Measurements from ENCODE around the gene OLIG3.

DNA sequence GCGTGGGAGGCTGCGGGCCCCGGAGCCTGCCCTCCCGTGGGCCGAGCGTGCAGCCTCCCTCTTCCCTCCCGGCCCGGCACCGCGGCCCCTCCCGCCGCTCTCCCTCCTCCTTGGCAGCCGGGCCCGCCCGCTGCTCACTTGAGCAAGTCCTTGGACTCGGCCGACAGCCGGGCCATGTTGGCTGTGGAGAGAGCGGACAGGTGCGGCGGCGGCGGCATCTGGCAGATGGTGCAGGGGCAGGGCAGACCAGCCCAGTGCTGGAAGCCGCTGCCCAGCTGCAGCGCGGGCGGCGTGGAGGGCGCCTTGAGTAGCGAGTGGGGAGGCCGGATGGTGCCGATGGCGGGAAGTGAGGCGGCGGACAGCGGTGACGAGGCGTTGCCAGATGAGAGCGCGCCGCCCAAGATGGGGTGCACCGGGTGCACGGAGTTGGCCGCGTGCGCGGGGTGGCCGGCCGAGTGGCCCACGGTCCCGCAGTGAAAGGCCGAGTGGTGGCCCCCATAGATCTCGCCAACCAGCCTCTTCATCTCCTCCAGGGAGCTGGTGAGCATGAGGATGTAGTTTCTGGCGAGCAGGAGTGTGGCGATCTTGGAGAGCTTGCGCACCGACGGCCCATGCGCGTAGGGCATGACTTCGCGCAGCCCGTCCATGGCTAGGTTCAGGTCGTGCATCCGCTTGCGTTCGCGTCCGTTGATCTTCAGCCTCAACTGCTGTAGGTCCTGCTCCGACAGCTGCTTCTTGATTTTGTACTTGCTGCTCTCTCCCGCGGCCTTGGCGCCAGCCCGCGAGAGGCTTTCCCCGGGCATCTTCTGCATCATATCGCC lies 766 bp downstream of the OLIG3 start:
- no peak for TF ChIP-seq EP300 (IDR thresholded peaks at IDR 0.05)
- TF ChIP-seq, protein P1, sequence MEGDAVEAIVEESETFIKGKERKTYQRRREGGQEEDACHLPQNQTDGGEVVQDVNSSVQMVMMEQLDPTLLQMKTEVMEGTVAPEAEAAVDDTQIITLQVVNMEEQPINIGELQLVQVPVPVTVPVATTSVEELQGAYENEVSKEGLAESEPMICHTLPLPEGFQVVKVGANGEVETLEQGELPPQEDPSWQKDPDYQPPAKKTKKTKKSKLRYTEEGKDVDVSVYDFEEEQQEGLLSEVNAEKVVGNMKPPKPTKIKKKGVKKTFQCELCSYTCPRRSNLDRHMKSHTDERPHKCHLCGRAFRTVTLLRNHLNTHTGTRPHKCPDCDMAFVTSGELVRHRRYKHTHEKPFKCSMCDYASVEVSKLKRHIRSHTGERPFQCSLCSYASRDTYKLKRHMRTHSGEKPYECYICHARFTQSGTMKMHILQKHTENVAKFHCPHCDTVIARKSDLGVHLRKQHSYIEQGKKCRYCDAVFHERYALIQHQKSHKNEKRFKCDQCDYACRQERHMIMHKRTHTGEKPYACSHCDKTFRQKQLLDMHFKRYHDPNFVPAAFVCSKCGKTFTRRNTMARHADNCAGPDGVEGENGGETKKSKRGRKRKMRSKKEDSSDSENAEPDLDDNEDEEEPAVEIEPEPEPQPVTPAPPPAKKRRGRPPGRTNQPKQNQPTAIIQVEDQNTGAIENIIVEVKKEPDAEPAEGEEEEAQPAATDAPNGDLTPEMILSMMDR (IDR thresholded peaks at IDR 0.05), result no peak
